Measurements from ENCODE around the gene AFF1.

DNA sequence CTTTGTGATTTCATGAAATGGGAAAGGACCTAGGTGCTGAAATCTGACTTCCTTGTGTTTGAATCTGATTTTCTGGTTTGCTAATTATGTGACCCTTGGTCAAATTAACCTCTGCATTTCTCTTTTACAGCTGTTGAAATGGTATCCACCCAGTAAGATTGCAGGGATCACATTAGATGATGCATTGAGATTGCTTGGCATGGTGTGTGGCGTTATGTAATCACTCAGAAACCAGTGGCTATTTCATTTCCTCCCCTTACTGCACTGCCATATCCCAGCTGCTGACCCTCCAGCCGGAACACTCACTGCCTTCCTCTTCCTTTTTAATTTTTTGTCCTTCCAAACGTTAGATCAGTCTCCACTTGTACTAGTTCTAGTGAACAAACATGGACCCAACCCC, 206.6 kb downstream of the AFF1 start:
- TF ChIP-seq FOXP2 (optimal IDR thresholded peaks at IDR 0.05; ENCODE audit: borderline replicate concordance, extremely low read depth, extremely low read length, insufficient read depth) (no peak), SIN3A (IDR thresholded peaks at IDR 0.05; ENCODE audit: borderline replicate concordance, insufficient read depth, low read length) (no peak), TAF1 (IDR thresholded peaks at IDR 0.05; ENCODE audit: borderline replicate concordance, insufficient read depth, low read length) (no peak)

Measured in PFSK-1 (cell line).